WI38 (cell line): Measurements from ENCODE around the gene MCC.

Source experiments
- H3K4me3 ChIP-seq: 2 replicates; pipeline ENCODE4 v1.5.1; 2011; ENCODE audit warnings: low read depth, mild to moderate bottlenecking, control low read depth, low read length
- TF ChIP-seq, protein P1 (sequence below): IDR thresholded peaks from 2 replicates; pipeline ENCODE4 v1.5.1; 2012; ENCODE audit warnings: low read depth, mild to moderate bottlenecking, control low read depth, low read length

MCC gene

GRCh38 chr5:113147537-113147936 is 340.7 kb downstream of the MCC start:
- no peak overlapping the region for H3K4me3 ChIP-seq
- TF ChIP-seq, protein P1, sequence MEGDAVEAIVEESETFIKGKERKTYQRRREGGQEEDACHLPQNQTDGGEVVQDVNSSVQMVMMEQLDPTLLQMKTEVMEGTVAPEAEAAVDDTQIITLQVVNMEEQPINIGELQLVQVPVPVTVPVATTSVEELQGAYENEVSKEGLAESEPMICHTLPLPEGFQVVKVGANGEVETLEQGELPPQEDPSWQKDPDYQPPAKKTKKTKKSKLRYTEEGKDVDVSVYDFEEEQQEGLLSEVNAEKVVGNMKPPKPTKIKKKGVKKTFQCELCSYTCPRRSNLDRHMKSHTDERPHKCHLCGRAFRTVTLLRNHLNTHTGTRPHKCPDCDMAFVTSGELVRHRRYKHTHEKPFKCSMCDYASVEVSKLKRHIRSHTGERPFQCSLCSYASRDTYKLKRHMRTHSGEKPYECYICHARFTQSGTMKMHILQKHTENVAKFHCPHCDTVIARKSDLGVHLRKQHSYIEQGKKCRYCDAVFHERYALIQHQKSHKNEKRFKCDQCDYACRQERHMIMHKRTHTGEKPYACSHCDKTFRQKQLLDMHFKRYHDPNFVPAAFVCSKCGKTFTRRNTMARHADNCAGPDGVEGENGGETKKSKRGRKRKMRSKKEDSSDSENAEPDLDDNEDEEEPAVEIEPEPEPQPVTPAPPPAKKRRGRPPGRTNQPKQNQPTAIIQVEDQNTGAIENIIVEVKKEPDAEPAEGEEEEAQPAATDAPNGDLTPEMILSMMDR, result no peak

DNA sequence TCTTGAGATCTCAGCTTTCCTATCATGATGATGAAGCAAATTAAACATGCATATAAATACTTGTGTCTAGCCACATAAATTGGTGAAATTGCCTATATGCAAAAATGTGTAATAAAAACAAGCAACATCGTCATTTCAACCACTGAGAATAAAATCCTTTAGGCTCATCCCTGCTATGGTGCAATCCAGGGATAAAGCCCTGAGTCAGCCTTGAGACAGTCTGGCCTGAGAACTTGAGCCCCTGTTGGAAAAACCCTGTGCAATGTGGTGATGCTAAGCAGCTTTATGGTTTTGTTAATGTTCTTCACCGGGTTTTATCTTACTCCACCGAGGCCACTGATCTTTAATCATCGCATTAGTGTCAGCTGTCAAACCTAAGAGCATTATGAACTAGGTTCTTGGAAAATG is 341.1 kb downstream of the MCC start:
- no peak overlapping the region for H3K4me3 ChIP-seq
- TF ChIP-seq, protein P1, result no peak

DNA sequence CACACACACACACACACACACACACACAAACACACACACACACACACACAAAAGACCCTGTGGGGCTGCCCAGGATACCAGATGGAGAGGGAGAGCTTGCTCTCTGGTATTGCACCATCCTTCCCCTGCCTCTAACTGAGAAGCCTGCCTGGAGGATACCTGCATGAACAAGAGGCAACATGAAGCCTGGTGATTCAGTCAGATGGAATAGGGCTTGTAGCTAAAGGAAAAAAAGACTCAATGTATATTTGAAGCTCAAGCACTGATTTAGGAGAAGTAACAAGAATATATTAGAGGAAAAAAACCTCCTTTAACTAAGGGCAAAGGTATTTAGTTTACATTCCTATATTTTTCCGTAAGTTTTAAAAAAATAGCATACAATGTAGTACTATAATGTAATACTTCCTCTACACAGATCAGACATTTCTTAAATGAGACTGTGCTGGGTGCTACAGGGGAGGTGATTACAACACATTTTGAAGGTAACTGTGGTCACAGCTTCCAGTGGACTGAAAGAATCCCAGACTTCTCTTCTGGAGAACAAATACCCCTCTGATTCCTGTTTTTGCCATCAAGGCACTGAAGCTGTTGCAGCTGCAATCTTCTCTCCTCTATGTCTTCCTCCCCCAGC is 342.4 kb downstream of the MCC start:
- TF ChIP-seq, protein P1, result no peak
- no peak overlapping the region for H3K4me3 ChIP-seq

DNA sequence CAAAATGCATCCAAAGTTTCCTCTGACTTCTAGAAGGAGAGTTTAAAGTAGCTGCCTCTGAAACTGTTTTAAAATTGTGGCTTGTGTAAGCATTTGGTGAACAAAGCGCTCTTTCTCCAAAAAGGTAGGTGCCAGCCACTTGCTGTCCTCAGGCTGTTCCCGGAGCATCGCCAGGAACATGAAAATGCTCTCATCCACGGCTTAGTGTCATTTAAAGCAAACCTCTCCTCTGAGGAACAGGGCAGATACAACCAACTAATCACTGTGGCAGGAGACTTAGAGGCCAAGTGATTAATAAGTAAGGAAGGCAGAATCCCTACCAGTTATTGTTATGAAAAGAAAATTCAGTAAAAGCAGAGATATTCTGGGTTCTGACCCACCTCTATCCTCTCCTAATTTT is 346.1 kb downstream of the MCC start:
- H3K4me3 ChIP-seq, result no peak overlapping the region
- TF ChIP-seq, protein P1, result no peak

- H3K4me3 ChIP-seq, result no peak overlapping the region
- TF ChIP-seq, protein P1, result no peak
Observed at GRCh38 chr5:113140837-113141671, 347.2 kb downstream of the MCC start.

- TF ChIP-seq, protein P1, result no peak
- no peak overlapping the region for H3K4me3 ChIP-seq
Observed at GRCh38 chr5:113133211-113133975, 354.9 kb downstream of the MCC start.

DNA sequence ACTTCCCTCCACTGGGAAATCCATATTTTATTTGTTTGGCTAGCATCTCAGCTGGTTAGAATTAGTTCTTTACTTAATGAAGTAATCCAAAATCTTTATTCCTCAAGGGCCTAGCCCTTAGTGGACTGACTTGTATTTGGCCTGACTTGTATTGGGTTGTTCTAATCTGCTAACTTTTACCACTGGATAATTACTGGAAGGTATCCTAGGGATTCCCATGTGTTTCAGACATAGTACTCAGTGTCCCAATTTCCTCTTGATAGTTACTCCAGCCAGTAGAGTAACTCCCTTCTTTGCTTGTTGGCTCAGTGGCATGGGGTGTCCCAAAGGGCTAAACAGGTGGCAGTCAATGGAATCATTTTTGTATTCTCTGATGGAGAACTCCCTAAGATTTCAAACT is 355.7 kb downstream of the MCC start:
- TF ChIP-seq, protein P1, result no peak
- H3K4me3 ChIP-seq, result no peak overlapping the region
